HG03521 (cell line): ENCODE results near the gene EPB41L2.

ENCODE experiments used
- ATAC-seq: cut with Tn5 transposase; IDR thresholded peaks from one replicate; pipeline ENCODE4 v1.9.1; 2021; ENCODE audit warnings: mild to moderate bottlenecking, moderate library complexity; ENCODE audit not compliant: unreplicated experiment

The EPB41L2 gene

GRCh38 chr6:130882370-130882769, 180.7 kb downstream of the EPB41L2 start:
- ATAC-seq, result no peak

- ATAC-seq, result no peak
Observed at GRCh38 chr6:130879826-130880225, 183.2 kb downstream of the EPB41L2 start.

GRCh38 chr6:130873746-130874145, 189.3 kb downstream of the EPB41L2 start:
- ATAC-seq, result no peak

GRCh38 chr6:130872250-130873095, 190.6 kb downstream of the EPB41L2 start:
- ATAC-seq, result peak; percentile 51

- no peak for ATAC-seq
Observed at GRCh38 chr6:130870179-130870880, 192.7 kb downstream of the EPB41L2 start.

- ATAC-seq, result no peak
Observed at GRCh38 chr6:130869681-130870080, 193.4 kb downstream of the EPB41L2 start.

- ATAC-seq, result no peak
Observed at GRCh38 chr6:130865793-130866192, 197.3 kb downstream of the EPB41L2 start.

GRCh38 chr6:130864344-130864743, 198.7 kb downstream of the EPB41L2 start:
- ATAC-seq, result no peak

GRCh38 chr6:130863415-130864230, 199.4 kb downstream of the EPB41L2 start:
- ATAC-seq, result no peak

- ATAC-seq, result no peak
Observed at GRCh38 chr6:130862370-130862769, 200.7 kb downstream of the EPB41L2 start.

- ATAC-seq, result no peak
Observed at GRCh38 chr6:130859161-130859867, 203.7 kb downstream of the EPB41L2 start.

- ATAC-seq, result no peak
Observed at GRCh38 chr6:130858498-130859160, 204.4 kb downstream of the EPB41L2 start.

- ATAC-seq, result no peak
Observed at GRCh38 chr6:130858054-130858453, 205.0 kb downstream of the EPB41L2 start.

- no peak for ATAC-seq
Observed at GRCh38 chr6:130853555-130854183, 209.4 kb downstream of the EPB41L2 start.

GRCh38 chr6:130852844-130853554, 210.0 kb downstream of the EPB41L2 start:
- no peak for ATAC-seq

GRCh38 chr6:130851026-130851425, 212.0 kb downstream of the EPB41L2 start:
- ATAC-seq, result no peak

GRCh38 chr6:130849594-130849993, 213.5 kb downstream of the EPB41L2 start:
- ATAC-seq, result no peak

- peak; percentile 73 for ATAC-seq
Observed at GRCh38 chr6:130848945-130849344, 214.1 kb downstream of the EPB41L2 start.
